Hematopoietic multipotent progenitor cell treated with erythropoietin and hydrocortisone succinate and interleukin-3 and kit ligand, for 8 days (in vitro differentiated cells): ENCODE results near the gene CDKAL1.

ENCODE experiments used
- DNase-seq: peaks from one replicate; pipeline ENCODE4 v3.0.0-alpha.2; 2015

The CDKAL1 gene

DNA sequence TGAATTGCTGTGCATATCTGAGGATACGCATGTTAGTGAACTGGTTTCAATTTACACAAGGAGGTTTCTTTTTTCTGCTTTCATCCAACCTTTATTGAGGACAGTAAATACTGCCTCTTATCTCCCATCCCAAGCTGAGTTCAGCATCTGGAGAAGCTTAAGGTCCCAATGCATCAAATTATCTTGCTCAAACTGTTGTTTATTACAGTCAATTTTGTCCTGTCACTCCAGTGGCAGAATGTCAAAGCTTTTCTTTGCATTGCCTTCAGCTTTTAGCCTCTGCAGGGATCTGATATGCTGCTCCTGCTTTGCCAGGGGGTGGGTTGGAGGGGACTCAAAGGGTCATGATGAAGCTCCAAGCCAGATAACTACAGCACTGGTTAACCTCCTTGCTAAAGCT lies 623.9 kb downstream of the CDKAL1 start:
- DNase-seq: peak; percentile 12

DNA sequence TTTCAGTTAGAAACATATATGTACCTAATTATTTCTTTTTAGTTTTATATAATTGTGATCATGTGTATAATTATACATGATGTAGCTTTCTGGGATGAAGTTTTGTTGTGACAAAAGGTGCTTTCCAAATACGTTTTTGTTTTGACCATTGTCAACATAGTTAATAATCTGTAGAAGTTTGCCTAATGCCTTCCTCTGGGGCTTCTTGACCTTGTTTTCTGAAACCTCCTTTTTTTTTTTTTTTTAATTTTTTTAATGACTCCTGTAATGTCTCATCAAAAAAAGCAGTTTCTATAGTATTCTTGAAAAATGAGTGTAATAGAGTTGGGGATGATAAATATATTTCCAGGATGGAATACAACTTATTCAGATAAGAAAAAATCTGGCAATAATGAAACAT lies 624.6 kb downstream of the CDKAL1 start:
- no peak for DNase-seq

DNA sequence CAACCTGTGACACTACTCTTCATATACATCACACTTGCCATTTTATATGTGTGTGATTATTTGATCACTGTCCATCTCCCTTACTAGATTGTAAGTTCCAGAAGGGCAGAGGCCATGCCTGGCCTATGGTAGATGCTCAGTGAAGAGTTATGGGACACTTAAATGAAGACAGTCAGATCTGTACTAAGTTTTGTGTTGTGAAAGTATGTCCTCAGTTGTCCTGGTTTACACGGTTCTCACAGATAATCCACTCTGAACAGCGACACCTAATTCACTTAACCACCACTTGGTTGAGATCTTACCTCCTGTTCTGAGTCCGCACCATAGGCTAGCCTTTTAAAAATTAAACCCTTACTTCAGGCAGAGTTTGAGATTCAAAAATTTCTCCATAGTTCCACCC lies 625.2 kb downstream of the CDKAL1 start:
- DNase-seq: no peak

DNA sequence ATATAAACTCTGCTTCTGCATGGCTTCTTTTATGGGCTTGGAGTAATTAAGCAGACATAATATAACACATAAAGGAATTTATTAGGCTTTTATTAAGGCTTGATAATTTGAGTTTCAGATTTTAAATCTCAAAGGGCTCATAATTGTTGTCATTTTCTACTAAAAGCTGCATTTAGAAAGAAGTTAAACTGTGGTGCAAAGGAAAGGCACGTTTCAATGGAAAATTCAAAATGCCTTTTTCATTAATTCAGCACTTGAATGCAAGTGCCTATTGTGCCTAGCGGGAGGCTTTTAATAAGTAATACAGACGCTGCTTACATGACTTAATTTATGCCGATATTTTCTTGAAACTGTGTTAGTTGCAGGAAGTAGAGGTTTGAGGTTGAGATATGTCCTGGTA lies 627.5 kb downstream of the CDKAL1 start:
- DNase-seq: no peak

DNA sequence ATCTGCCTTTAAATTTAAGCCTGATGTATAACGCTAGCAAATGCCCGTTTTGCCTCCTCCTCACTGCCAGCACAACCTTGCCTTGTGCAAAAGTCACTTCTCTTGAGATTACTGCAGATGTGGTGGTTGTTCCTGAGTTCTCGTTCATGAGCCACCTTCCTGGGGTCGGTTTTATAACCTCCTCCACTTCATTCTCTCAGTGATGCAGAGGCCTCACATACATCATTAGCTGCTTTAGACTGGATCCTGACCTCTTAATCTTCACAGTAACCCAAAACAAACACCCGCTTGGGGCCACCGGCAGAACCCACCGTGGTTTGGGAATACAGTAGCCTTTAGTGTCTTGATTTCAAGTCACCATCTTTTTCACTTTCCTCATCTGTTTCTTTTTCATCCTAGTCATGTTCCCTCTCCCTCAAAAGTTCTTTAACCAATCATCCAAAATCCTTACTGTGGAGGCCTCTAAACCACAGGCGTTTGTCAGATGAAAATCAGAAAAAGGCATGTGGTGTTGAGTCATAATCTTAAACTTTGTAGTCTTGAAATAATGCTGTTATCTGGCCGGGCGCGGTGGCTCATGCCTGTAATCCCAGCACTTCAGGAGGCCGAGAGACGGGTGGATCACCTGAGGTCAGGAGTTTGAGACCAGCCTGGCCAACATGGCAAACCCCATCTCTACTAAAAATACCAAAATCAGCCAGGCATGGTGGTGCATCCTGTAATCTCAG lies 629.0 kb downstream of the CDKAL1 start:
- DNase-seq: peak; percentile 37

DNA sequence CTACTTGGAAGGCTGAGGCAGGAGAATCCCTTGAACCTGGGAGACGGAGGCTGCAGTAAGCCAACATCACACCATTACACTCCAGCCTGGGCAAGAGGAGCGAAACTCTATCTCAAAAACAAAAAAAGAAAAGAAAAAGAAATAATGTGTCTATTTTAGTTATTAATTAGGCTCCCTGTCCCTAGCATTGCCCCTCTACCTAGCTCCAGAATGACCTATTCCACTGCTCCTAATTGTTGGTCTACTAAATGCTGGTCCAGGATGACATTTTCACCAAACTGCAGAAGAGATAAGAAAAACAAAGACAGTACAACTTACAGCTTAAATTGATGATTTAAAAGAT lies 629.6 kb downstream of the CDKAL1 start:
- no peak for DNase-seq

DNA sequence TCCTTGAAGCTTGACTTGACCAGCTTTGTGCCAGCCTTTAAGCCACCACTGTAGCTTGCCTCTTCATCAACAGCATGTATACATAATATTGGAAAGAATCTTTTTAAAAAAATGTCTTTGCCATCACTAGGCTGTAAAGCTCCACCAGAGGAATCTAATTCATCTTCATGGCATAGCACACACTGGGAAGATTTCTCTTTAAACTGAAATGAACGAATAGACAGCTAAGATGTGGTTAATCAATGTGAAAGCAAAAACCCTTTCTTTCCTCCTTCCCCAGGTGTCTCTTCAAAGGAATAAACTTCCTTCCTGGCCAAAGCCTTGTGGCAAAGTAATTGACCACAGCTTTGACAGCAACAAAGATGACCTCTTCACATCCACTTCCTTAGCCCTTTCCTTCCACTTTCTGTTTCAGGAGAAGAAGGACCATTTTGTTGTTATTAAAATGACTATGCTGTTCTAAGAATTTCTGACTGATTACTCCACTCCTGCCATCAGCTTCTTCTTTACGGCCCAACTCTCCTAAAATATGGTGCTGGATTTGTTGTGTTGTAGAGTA lies 630.6 kb downstream of the CDKAL1 start:
- no peak for DNase-seq

DNA sequence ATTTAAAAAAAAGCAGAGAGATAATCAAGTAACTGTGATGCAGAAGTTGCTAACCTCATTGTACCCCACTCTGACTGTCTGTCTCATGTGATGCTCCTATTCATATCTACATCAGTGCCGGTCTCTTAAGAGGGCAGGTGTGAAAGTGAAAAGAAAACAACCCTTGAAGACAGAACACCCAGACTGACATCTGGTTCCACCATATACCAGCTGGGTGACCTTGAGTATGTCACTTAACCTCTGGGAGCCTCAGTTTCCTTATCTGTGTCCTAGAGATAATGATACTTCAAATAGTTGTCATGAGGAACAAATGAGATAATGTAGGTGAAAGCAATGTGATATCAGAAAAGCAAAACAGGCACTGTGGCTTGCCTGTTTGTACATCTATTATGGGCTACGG lies 632.5 kb downstream of the CDKAL1 start:
- DNase-seq: no peak

DNA sequence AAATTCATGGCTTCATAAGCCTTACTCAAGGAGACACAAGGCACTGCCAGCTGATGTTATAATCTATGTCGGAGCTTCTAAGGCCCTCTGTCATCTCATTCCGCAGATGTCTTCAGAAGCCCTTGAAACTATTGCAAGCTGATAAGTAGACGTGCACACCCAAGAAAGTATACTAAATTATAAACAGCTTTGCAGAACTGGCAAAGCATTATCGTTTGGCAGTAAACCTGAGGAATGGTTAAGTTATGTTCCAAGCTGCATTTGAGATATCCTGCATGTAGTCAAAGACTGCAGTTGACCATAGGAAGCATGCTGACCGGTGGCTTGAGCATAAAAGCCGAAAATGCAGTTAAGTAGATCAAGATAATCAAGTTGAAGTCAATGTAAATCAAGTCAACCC lies 633.5 kb downstream of the CDKAL1 start:
- DNase-seq: no peak

DNA sequence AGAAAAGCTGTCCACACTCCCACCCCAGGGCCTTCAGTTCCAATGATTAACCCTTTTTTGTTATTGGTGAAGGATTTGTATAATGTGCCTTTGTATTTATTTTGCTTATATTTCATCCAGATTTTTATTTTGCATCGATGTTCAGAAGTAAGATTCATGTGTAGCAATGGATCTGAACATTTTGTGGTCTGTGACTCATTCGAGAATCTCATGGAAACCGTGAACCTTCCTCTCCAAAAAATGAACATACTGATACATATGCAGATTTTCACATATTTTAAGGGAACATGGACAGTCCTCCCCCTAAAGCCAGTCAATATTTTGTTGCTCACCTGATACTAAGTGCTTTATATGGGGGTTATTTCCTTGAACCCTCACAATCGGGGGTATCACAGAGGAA lies 637.5 kb downstream of the CDKAL1 start:
- no peak for DNase-seq

DNA sequence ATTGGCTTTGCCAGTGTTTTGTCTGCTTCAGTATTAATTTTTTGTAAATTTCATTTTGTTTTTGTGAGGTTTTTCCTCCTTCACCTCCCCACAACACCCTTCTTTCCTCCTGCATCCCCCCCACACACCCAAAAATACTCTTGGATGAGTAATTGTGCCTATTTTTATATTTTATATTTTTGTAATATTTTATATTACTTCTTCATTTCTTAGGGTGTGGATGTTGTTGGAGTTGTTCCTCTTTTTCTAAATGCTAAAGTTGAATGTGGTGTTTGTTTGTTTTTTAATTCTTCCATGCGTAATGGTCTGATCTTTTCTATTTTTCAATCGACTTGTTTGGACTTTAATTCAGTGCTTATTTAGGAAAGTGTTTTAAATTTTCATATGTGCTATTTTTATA lies 638.8 kb downstream of the CDKAL1 start:
- DNase-seq: no peak

DNA sequence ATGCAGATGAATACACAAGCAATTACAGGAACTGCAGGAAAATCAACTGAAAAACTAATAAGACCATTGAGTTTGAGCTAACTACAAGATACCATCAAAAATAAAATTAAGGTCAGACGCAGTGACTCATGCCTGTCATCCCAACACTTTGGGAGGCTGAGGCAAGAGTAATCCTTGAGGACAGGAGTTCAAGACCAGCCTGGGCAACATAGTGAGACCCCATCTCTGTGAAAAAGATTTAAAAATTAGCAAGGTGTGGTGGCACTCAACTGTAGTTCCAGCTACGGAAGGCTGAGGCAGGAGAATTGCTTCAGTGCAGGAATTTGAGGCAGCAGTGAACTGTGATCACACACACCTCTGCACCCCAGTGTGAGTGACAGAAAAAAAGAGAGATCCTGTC lies 639.4 kb downstream of the CDKAL1 start:
- no peak for DNase-seq

DNA sequence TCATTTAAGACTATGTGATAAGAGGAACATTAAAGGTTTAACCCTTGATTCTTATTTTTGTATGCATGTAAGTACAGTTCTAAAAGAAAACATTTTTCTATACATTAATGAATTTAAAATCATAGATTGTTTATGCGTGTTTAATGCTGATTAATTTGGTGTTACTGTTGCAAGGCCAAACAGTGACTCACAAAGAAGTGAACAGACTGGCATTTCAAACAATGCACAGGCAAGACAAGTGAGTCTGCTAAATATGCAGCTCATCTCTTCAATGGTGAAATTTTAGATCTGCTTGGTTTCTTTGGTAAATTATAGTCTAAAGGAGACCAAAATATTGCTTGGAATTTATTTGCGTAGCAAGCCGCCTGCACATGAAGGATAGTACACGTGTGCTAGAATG lies 641.9 kb downstream of the CDKAL1 start:
- no peak for DNase-seq

DNA sequence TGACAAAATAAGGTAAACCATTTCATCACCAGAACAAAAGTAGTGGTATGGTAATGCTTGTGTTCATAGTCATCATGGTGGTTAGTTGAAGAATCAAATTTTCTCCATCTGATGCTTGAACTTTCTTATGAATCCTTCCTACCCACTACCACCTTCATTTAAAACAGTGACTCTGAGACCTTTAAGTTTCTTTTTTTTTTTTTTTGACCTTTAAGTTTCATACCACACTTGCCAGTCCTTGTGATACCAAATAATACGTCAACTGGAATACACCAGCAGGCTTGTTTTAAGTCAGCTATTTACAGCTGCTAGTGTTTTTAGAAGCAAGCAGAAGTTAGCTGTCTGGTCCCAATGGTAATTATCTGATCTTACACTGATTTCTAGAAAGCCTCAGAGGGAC lies 645.9 kb downstream of the CDKAL1 start:
- DNase-seq: no peak

DNA sequence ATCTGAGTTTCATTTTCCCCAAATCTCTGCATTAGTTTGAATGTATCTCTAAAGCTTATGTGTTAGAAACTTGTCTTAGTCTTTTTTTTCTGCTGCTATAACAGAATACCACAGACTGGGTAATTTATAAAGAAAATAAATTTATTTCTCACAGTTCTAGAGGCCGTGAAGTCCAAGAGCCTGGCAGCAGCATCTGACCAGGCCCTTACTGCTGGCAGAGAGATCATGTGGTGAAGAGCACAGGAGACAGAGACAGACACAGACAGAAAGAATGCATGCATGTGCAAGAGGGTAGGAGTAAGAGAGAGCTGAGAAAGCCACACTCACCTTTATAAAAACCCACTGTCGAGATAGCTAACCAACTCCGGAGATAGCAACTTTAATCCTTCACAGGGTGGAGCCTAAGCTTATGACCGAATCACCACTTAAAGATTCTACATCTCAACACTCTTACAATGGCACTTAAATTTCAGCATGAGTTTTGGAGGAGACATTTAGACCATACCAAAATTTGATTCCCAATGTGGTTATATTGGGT lies 646.6 kb downstream of the CDKAL1 start:
- no peak for DNase-seq

DNA sequence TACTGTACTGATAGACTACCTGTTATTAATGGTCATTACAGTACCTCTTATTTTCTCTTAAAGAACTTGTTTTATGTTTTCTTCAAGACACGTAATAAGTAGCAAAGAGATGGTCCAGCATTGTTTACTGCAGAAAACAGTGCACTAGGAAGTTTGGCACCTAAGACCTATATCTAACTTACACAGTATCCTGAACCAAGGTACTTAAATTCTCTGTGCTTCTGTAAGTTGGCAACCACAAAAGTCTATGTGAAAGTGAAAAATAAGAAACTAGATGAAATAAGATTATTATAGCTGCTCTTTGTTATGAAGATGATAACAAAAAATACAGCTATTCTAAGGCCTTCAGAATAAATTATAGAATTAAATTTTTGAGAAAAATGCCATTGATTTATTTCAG lies 647.6 kb downstream of the CDKAL1 start:
- no peak for DNase-seq

DNA sequence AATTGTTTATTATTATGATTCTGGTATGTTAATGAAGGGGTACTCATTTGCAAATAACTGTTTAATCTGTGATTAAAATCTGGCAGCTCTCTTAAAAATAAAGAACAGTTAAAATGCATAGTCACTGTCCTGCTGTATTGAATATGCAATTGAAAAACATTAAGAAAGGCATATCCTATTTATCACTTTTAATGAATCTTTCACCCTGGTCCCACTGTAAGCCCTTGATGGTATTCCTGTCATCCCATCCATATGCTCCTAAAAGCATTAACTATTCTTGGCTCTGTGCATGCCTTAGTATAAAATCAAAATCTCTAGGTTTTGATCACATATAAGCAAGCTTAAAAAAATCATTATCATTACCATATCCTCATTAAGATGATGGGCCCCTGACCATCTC lies 648.3 kb downstream of the CDKAL1 start:
- no peak for DNase-seq

DNA sequence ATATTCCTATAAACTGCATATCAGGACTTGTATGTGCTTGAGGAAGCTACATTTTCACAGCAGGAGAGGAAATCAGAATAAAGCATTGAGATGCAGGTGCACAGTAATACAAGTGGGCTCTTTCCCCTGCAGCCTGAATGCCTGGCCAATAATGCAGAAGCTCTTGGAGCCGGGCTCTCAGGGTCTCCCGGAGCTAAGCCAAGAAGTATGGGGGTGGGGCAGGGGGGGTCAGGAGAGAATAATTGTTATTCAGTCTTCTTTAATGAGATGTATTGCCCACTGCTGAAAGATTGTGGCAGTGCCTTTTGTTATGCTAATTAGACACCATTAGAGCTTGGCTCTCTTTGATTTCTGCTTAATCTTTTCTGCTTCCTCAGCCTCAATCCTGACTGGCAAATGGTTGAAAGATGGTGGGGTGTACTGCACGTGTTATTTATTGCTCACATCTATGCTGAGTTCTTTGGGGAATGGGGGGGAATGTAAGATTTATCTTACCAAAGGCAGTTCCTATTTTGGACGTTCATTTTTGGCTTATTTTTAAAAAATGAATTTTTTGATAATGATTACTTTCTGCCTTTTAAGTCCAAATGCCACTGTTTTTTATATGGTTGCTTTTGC lies 651.7 kb downstream of the CDKAL1 start:
- DNase-seq: no peak

DNA sequence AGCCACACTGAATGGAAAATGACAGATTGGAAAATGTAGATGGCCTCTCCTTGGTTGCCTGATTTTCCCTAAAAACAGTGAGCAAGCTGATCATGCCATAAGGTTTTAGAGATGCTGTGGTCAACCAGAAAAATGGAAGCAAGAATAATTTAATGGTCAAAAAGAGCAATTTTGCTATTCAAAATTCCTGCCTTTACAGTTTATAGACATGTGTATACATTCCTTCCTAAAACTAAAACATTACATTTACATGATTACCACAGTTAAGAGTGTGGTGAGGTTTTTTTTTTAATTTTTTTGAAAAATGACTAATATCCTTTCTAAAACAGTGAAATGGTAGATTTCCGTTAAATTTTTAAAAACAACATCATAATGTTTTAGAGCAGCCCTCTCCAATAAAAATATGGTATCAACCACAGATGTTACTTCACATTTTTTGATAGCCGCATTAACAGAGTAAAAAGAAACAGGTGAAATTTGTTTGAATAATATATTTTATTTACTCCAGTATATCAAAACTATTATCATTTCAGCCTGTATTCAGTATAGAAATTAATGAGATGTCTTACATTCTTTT lies 652.3 kb downstream of the CDKAL1 start:
- DNase-seq: no peak

DNA sequence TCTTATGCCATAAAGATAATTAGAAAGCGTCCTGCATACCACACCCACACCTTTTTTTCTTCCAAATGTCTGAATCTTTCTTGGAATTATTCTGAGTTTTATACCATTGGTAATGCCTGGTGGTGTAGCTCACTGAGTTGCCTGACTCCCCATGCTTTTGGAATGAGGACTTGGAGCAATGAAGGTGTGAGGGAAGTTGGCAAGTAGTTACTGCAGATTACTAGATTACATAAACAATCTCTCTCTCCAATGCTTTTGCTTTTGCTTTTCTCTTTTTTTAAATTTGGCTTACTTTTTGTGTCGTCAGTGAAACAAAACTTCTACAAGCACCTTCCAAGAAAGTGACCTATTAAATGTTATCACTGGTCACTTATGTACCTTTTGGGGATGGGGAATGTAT lies 653.2 kb downstream of the CDKAL1 start:
- no peak for DNase-seq

DNA sequence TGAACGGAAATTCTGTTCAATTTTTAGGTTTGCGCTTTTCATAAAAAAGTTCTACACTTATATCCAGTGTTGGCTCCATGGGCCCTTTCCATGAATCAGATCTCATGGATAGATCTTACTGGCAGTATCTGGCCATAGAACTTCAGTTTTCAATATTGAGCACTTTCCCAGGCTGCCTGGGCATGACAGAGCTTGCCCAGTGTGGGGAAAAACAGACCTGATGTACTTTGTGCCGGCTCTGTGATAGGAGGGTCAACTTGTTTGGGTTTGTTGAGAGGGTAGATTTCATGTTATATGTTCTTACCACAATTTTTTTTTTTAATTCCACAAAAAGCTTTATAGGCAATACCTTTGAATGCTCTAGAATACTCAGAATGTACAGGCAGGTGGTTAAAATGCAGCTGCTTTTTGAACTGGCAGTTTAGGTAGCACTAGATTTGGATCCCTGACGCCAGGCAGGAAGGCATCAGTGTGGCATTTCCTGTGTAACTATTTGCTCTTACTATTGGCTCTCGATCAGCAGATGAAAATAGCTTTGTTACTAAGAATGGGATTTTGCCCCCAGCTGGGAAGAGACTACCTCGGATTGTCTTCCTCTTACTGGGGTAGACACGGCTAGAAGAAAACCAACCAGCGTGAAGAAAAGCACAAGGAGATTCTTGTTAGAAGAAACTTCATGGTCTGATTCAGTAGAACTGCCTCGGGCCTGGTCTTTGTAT lies 654.4 kb downstream of the CDKAL1 start:
- DNase-seq: no peak

DNA sequence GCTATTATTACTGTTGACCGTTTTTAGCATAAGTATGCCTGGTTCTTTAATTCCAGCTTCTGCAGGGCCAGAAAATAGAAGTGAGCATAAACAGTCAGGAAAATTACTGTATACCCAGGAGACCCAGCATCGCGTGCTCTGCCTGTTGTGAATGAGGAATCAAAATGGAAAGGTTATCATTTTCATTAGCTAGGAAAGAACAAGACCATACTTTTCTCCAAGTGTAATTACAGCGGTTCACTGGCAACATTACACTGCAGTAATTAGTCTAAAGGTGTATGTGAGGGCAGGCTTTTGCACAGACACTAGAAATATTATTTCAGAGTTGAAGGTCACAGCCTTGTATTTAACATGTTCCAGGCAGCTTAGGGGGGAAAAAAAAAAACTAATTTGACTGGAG lies 655.5 kb downstream of the CDKAL1 start:
- no peak for DNase-seq

DNA sequence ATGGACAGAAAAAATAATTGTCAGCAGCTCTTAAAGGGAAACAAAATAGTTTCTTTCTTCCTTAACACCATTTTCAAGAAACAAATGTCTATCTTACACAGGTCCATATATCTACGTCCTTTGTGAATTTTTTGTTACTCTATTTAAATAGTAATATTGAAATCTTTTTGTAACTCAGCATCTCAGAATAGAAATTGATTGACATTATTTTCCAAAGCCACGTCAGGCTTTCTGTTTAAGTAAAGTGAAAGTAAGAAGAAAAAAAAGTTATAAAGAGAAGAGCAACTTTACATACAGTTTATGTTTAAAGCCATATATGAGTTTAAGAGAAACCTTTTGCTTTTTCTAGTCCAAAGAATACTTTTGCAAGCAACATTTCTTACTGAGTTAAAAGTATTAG lies 656.4 kb downstream of the CDKAL1 start:
- DNase-seq: no peak
